Placental epithelial cell (primary cell): ENCODE measurements around the gene PAK1. TPM values are rescaled to one million over a fixed set of nuclear protein-coding genes. Genes with fewer than 3 reads are reported as not detected.

Source experiments
- total RNA-seq: library from RNA; depleted of rRNA; stranded (reverse); fragments of >200 nt; gene quantifications from 2 replicates; pipeline ENCODE4 v1.2.3, GENCODE V29; 2012

The PAK1 gene
- 23.5 and 49.1 TPM in 2 replicates for total RNA-seq

GRCh38 chr11:77473801-77474683 is at the start of gene PAK1:
Gene PAK1 (minus strand): TSS chr11:77474094. CDS start chr11:77392520, 81,574 bp downstream.

GRCh38 chr11:77301510-77301909 is 172.4 kb downstream of the PAK1 start, which contains the start of gene GDPD4:
Gene GDPD4 (minus strand): TSS chr11:77301686. CDS start chr11:77285137, 16,549 bp downstream.

Other genes starting within 250 kb of the PAK1 start
- gene GDPD4, start 172.4 kb downstream of the PAK1 start, total RNA-seq = not detected in 2 replicates
- gene AQP11, start 115.9 kb upstream of the PAK1 start, total RNA-seq = 0.39 and 1.1 TPM in 2 replicates
- 90.8 and 133 TPM in 2 replicates for gene CLNS1A, start 163.7 kb upstream of the PAK1 start, total RNA-seq